GM21423 (cell line): Measurements from ENCODE around the gene HOXD12.

Source experiments
- ATAC-seq: cut with Tn5 transposase; IDR thresholded peaks from one replicate; pipeline ENCODE4 v1.9.1; 2021; ENCODE audit warnings: mild to moderate bottlenecking, moderate library complexity; ENCODE audit not compliant: unreplicated experiment

The HOXD12 gene

DNA sequence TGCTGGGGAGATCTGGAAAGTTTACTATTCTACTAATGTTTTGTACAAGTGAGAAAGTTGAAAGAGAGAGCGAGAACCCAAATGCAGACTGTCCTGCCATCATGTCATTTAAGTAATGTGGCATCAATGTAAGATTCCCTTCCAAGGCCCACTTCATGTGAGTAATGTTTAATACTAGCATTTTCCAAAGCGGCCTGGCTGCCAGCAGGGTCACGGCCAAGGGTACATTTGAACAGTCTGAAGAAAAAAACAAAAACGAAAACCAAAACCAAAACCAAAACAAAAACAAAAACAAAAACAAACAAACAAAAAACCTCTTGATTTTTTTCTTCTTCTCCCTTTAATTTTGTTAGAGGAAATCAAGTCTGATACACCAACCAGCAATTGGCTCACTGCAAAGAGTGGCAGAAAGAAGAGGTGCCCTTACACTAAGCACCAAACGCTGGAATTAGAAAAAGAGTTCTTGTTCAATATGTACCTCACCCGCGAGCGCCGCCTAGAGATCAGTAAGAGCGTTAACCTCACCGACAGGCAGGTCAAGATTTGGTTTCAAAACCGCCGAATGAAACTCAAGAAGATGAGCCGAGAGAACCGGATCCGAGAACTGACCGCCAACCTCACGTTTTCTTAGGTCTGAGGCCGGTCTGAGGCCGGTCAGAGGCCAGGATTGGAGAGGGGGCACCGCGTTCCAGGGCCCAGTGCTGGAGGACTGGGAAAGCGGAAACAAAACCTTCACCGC, 19.2 kb downstream of the HOXD12 start:
- no peak for ATAC-seq

- ATAC-seq, result no peak
Observed at GRCh38 chr2:176120364-176121189, 21.0 kb downstream of the HOXD12 start.

DNA sequence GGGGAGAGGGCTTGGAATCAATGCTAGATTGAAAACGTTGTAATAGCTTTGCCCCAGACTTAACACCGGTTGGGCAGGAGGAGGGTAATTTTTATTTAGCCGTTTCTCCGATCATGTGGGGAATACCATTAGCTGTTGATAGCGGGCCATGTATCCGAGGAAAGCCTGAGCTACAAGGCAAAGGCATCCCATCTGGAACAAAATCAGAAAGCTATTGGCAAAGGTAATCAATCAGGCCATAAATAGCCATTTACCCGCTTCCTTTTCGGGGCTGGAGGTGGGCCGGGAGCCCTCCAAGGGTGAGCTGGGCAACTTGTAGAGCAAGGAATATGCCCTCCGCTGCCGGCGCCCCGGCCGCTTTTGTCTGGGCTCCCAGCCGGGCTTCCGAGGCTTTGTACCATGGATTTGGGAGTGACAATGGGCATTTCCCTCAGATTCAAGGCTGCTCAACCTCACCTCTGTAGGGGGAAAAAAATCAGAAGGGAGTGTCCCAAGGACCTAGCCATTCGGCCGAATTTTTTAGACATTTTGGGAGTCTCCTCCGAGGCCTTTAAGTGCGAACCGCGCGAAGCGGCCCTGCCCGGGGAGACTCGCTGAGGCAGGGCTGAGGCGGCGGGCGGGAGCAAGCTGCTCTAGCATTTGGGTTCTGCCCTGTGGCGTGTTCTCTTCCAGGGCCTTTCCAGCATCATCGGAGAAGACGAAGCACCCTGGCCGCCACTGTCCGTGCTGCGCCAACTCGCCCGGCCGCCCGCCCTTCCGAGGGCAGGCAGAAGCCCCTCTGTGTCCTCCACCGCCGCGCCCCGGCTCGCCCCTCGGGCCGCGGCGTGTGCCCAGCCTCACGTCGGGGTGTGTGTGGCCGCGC, 21.8 kb downstream of the HOXD12 start:
- no peak for ATAC-seq

DNA sequence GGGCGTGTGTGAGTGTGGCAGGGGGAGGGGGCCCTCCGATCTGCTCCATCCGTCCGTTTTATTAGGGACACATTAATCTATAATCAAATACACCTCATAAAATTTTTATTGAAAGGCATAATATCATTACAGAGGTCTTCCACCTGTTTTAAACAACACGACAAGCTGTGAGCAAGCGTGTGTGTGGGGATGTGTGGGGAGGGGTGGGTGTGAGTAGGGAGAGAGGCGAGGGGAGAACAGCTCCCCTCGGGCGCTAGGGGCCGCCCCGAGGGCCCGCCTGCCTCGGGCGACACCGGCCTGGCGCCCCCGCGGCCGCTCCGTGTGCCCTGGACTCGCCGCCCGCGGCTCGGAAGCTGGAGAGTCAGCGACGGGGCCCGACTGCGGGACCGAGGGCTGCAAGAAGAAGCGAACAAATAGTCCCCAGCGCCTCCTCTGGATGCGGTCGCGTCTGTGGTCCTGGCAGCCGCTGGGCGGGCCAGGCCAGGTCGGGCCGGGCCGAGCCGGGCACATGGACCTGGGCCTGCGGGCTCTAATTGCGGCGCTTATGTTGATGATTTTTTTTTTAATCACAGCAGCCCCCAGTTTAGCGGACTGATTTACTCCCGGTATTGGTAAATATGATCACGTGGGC, 22.6 kb downstream of the HOXD12 start:
- no peak for ATAC-seq

- ATAC-seq, result no peak
Observed at GRCh38 chr2:176122683-176123410, 23.3 kb downstream of the HOXD12 start, which contains the start of gene HOXD9. TSS of gene HOXD9 (plus strand) at chr2:176122719. CDS start at chr2:176122769, 50 bp downstream.

DNA sequence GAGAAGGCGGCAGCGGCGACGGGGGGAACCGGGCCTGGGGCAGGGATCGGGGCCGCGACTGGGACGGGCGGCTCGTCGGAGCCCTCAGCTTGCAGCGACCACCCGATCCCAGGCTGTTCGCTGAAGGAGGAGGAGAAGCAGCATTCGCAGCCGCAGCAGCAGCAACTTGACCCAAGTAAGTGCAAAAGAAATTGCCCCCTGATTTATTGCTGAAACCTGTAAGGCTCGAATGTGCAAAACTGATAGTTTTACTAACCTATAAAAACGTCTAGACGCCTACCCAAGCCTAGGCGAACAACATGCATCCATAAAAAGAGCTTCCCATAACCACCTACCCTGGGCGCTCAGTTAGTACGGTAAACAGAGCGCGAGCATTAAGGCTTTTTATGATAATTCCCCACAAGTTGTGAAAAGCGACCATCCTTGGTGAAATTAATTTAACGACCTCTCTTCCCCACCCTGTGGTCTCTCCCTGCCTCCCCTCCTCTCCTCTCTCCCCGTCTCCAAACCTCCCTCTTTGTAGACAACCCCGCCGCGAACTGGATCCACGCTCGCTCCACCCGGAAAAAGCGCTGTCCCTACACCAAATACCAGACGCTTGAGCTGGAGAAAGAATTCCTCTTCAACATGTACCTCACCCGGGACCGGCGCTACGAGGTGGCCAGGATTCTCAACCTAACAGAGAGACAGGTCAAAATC, 24.0 kb downstream of the HOXD12 start:
- ATAC-seq, result no peak

DNA sequence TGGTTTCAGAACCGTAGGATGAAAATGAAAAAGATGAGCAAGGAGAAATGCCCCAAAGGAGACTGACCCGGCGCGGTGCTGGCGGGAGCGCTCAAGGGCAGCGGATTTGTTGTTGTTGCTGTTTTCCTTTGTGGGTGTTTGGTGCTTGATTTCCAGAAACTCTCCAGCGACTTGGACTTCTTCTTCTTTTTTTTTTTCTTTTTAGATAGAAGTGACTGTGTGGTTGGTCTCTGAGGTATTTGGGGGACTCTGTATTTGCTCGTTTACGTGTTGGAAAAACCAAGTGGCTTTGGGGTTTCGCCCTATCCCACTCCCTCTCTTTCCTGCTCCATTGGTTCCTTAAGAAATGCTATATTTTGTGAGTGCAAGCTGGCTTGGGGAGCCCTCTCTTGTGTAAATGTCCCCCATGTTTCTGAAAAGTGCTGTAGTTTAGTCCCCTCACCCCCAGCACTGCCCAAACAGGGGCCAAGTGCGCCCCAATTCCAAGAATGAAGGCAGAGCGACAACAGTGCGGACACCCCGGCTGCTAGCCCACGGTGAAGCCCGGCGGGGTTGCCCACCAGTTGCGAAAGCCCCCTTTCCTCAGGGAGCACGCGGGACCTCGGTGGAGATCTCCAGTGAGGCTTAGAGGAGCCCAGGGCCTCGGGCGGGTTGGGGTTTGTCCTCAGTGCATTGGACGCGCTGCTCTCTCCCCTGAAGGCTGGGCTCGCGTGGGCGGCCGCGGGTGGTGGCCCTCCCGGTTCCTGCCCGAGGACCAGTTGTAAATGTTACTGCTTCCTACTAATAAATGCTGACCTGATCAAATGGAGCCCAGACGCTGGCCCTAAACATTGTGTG, 24.7 kb downstream of the HOXD12 start:
- no peak for ATAC-seq

GRCh38 chr2:176124947-176125771, 25.6 kb downstream of the HOXD12 start:
- ATAC-seq, result no peak

DNA sequence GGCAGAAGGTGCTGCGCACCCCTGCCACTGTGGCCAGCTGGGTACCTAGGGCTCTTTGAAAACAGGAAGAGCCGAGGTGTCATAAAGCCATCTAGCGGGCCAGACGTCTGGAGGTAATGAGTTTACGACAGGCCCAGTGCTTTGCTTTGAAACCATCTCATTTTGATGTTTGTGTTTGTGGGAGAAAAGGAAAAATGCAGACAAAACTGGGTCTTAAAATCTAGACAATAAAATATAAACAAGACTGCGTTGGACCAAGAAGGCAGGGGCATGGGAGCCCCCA, 26.1 kb downstream of the HOXD12 start:
- no peak for ATAC-seq

GRCh38 chr2:176126929-176127773, 27.6 kb downstream of the HOXD12 start:
- ATAC-seq, result no peak

- ATAC-seq, result no peak
Observed at GRCh38 chr2:176127774-176128072, 28.1 kb downstream of the HOXD12 start.

DNA sequence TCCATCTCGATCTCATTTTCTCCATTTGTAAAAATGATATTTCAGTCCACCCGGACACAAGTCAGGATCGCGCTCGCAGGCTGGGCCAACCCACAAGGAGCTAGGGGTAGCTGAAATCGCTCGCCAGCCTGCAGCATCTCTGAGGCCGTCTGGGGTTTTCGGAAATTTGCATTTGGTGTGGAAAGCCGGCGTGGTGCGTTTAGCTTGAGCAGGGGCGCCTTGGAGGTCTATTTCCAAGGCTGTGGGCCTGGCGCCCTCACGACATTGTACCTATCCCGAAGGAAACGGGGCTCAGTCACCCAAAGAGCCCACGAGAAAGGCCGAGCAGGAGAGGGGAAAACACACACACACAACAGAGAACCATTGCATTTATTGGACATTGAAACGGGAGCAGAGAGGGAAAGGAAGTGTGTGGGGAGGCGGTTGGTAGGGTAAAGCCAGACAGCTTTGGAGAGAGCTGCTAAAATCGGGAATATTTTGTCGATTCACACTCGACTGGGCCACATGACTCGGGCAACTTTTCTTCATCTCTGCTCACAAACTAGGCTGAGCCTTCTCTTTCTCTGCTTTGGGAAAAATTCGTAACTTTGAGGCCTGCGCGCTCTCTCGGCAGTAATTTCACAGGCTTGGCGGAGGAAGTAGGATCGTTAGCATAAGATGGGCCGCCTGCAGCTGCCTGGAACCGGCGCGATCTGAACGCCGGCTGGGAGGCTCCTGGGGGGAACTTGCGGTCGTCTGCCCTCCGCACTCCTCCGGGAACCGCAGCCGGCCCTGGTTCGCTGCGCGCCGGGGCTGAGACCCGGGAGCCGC, 28.8 kb downstream of the HOXD12 start:
- ATAC-seq, result no peak

GRCh38 chr2:176128982-176129796, 29.6 kb downstream of the HOXD12 start, which contains the start of gene HOXD8:
TSS of gene HOXD8 (plus strand) at chr2:176129705. CDS start at chr2:176130367, 662 bp downstream.
- no peak for ATAC-seq

DNA sequence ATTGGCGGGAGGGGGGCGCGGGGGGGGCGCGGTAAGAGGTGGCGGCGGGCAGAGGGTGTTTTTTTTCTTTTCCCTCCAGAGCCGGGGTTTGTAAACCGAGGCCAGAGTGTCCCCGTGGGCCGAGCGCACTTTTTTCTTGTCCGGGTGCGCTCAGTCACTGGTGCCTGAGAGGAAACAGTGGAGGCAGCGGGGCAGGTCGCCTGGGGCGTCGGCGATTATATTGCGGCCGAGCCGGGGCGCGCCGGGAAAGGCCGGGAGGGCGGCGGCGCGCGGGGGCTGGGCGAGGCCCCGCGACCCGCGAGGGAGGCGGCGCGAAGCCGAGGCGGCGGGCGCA, 30.2 kb downstream of the HOXD12 start:
- ATAC-seq, result no peak

- ATAC-seq, result no peak
Observed at GRCh38 chr2:176130147-176130956, 30.8 kb downstream of the HOXD12 start.
